ENCODE results near the gene KLHDC7B. TPM values are rescaled to one million over a fixed set of nuclear protein-coding genes. Genes with fewer than 3 reads are reported as not detected.
A peak's percentile ranks its signal among the peaks of the same experiment; 100 is the strongest.

The KLHDC7B gene
- total RNA-seq, 2 donors from 2014 or later = not detected

DNA sequence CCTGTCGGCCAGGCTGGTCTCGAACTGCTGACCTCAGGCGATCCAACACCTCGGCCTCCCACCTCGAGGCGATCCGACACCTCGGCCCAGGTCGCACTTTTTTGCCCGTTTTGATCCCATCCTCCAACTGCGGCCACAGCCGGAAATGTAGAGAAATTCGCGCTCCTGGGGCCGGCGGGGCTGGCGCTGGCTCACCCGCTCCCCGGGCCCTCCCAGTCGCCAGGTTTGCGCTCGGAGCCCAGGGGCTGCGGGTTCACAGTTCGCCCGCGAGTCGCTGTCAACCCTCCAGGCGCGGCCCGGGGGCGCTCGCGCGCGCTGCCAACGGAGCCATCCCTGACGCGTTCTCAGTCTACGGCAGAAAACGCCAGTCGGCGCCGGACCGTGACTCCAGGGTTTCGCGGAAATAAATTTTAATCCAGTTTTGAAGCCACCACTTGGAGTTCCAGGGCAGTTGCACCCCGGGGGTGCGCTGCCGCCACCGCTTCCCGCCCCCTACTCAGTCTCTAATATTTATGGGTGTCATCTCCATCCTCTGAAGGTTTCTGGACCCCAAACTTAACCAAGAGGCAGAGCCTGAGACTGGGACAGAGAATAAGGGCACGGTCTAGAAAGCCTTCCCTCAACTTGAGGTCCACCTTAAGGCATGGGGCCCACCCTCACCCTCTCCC, 1.5 kb upstream of the KLHDC7B start:
- DNase-seq (ENCODE audit: low spot score) = peak; percentile 76
- Histone ChIP-seq H3K27me3 (peaks cover 8 to 19% of the 10 kb centered on the region in 2 donors), H3K4me1 (peaks cover 0 to 29% of the 10 kb centered on the region in 2 donors), H3K36me3 (no peaks in the 10 kb centered on the region), H3K27ac (peak overlapping the region in 1 of 2 donors; percentile 28), H3K9me3 (no peaks in the 10 kb centered on the region), H3K4me3 (peak overlapping the region in 1 of 2 donors; percentile 33)
- TF ChIP-seq, protein P1, sequence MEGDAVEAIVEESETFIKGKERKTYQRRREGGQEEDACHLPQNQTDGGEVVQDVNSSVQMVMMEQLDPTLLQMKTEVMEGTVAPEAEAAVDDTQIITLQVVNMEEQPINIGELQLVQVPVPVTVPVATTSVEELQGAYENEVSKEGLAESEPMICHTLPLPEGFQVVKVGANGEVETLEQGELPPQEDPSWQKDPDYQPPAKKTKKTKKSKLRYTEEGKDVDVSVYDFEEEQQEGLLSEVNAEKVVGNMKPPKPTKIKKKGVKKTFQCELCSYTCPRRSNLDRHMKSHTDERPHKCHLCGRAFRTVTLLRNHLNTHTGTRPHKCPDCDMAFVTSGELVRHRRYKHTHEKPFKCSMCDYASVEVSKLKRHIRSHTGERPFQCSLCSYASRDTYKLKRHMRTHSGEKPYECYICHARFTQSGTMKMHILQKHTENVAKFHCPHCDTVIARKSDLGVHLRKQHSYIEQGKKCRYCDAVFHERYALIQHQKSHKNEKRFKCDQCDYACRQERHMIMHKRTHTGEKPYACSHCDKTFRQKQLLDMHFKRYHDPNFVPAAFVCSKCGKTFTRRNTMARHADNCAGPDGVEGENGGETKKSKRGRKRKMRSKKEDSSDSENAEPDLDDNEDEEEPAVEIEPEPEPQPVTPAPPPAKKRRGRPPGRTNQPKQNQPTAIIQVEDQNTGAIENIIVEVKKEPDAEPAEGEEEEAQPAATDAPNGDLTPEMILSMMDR (IDR thresholded peaks at IDR 0.05) = peak; percentile 48 to 74

DNA sequence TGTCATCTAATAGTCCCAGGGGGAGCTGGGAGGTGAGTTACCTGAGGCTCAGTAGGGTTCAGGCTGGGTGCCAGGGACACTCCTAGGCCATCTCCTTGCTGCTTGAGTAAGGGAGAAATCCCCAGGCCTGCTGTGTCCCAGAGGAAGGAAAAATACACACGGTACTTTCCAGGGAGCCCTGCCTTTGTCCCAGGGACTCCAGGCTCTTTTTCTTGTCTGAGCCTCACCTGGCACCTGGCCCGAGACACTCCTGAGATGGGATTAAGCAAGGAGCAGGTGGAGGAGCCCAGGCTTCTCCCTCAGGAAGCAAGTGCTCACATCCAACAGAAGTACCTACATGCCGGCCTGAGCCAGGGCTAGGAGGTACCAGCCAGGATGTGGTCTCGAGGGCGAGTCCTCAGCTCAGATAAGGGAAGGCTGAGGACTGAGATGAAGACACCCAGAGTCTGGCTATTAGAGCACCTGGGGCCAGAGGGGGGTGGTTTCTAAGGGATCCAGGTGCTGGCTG, 899 bp upstream of the KLHDC7B start:
- peaks cover 8 to 19% of the 10 kb centered on the region in 2 donors for H3K27me3 ChIP-seq
- no peak for DNase-seq (ENCODE audit: low spot score)
- H3K4me1 ChIP-seq = peaks cover 0 to 27% of the 10 kb centered on the region in 2 donors
- TF ChIP-seq, protein P1 (IDR thresholded peaks at IDR 0.05) = no peak
- H3K27ac ChIP-seq = no peak overlapping the region
- no peaks in the 10 kb centered on the region for H3K9me3 ChIP-seq
- H3K4me3 ChIP-seq = no peak overlapping the region
- no peaks in the 10 kb centered on the region for H3K36me3 ChIP-seq

DNA sequence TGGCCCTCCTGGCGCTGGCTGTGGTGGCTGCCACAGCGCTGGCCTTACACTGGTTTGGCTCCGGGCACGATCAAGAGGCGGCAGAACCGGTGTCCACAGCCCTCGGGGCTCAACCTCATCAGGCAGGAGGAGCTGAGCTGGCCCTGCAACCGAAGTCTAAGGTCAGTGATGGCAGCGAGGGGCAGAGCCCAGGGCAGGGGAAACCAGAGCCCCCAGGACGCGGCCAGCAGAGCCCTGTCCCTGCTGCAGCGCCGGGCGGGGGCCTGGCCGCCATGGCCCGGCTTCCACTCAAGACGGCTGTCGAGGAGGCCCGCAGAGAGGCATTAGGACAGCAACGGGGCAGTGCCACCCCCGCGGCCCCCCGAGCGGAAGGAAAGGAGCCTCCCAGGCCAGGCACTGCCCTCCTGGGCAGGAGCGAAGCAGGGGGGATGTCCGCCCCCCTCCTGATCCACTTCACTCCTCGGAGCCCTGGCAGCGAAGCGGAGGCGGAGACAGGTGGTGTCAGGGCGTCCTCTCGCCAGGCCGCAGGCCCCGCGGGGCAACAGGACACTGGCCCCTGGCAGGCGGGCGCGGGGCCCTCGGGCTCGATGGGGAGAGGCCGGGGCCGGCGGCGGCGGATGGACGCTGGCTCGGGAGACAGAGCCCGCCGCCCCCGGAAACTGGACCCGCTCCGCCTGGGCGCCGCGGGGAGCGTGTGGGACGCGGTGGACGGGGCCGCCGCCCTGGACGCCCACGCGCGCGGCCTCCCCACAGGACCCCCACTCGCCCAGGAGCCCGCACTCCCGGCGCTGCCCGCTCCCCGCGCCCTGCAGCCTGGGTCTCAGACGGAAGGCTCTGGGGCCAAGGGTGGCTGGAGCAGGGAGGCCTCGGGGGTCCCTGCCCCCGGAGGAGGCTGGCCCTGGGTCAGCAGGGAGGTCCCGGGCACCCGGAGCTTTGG, 895 bp downstream of the KLHDC7B start:
- H3K9me3 ChIP-seq = no peaks in the 10 kb centered on the region
- peaks cover 0 to 25% of the 10 kb centered on the region in 2 donors for H3K4me1 ChIP-seq
- H3K36me3 ChIP-seq = no peaks in the 10 kb centered on the region
- peaks cover 8 to 19% of the 10 kb centered on the region in 2 donors for H3K27me3 ChIP-seq
- TF ChIP-seq, protein P1 (IDR thresholded peaks at IDR 0.05) = no peak
- no peak for DNase-seq (ENCODE audit: low spot score)
- H3K4me3 ChIP-seq = no peak overlapping the region
- no peak overlapping the region for H3K27ac ChIP-seq

DNA sequence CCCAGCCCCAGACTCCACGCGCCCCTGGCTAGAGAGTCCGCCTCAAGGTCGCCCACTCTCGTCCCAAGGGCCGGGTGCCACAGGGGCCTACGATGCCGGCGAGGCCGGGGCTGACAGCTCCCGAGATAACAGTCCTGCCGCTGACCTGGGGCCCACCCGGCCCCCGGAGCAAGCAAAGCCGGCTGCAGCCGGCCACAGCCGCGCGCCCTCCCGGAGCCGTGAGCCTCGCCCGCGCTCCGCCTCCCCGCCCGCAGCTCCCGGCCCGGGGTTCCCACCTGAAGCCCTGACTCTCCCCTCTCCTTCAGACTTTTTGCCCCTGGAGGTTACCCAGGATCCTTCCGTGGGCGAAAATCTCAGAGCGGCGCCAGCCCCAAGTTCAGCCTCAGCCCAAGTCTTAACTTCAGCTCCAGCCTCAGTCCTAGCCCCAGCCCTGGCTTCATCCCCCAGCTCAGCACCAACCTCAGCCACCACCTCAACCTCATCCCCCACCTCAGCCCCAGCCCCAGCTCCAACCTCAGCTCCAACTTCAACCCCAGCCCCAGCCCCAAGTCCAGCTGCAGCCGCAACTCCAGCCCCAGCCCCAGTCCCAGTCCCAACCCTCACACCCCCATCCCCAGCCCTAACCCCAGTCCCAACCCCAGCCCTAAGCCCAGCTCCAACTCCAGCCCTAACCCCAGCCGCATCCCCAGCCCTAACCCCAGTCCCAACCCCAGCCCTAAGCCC, 1.7 kb downstream of the KLHDC7B start:
- H3K4me1 ChIP-seq = peaks cover 0 to 25% of the 10 kb centered on the region in 2 donors
- H3K4me3 ChIP-seq = no peak overlapping the region
- H3K27ac ChIP-seq = no peak overlapping the region

More for the DNA sequence above, 1.7 kb downstream of the KLHDC7B start:
- TF ChIP-seq, protein P1 (IDR thresholded peaks at IDR 0.05) = no peak
- Histone ChIP-seq H3K27me3 (peaks cover 8 to 19% of the 10 kb centered on the region in 2 donors), H3K36me3 (no peaks in the 10 kb centered on the region), H3K9me3 (no peaks in the 10 kb centered on the region)
- DNase-seq (ENCODE audit: low spot score) = no peak
